Measurements from ENCODE around the gene HEG1.

HEG1 gene

GRCh38 chr3:125048282-125048681 lies 7.5 kb downstream of the HEG1 start:
- ATAC-seq, result no peak

GRCh38 chr3:125045965-125046364 lies 9.8 kb downstream of the HEG1 start:
- peak; percentile 94 for ATAC-seq
- TF ChIP-seq PPARA (CRISPR knock-in tag; IDR thresholded peaks at IDR 0.05; ENCODE audit: borderline replicate concordance) (no peak), ZC3H10 (CRISPR knock-in tag; IDR thresholded peaks at IDR 0.05) (no peak), CREB5 (CRISPR knock-in tag; IDR thresholded peaks at IDR 0.05; ENCODE audit: low read depth) (no peak), GLIS3 (CRISPR knock-in tag; IDR thresholded peaks at IDR 0.05) (no peak)

More at GRCh38 chr3:125048282-125048681, 7.5 kb downstream of the HEG1 start:
- TF ChIP-seq ZNF565 (CRISPR knock-in tag; conservative IDR thresholded peaks at IDR 0.05; ENCODE audit: low read depth) (no peak), ISL1 (CRISPR knock-in tag; IDR thresholded peaks at IDR 0.05) (no peak), CSRNP3 (CRISPR knock-in tag; IDR thresholded peaks at IDR 0.05) (no peak), ZFP3 (CRISPR knock-in tag; IDR thresholded peaks at IDR 0.05) (no peak), ESRRG (CRISPR knock-in tag; IDR thresholded peaks at IDR 0.05) (no peak), CREB5 (CRISPR knock-in tag; IDR thresholded peaks at IDR 0.05; ENCODE audit: low read depth) (no peak), GLIS3 (CRISPR knock-in tag; IDR thresholded peaks at IDR 0.05) (no peak), PPARA (CRISPR knock-in tag; IDR thresholded peaks at IDR 0.05; ENCODE audit: borderline replicate concordance) (no peak), BACH2 (CRISPR knock-in tag; IDR thresholded peaks at IDR 0.05; ENCODE audit: borderline replicate concordance) (no peak), ZNF8 (CRISPR knock-in tag; IDR thresholded peaks at IDR 0.05) (no peak), ZC3H10 (CRISPR knock-in tag; IDR thresholded peaks at IDR 0.05) (no peak), RARB (CRISPR knock-in tag; IDR thresholded peaks at IDR 0.05) (no peak), ZFP30 (CRISPR knock-in tag; IDR thresholded peaks at IDR 0.05) (no peak), ARNTL (CRISPR knock-in tag; IDR thresholded peaks at IDR 0.05; ENCODE audit: borderline replicate concordance, low read depth) (no peak), OSR1 (CRISPR knock-in tag; IDR thresholded peaks at IDR 0.05) (no peak), TSHZ2 (CRISPR knock-in tag; IDR thresholded peaks at IDR 0.05) (no peak), TCF4 (CRISPR knock-in tag; IDR thresholded peaks at IDR 0.05; ENCODE audit: borderline replicate concordance) (no peak), PATZ1 (CRISPR knock-in tag; IDR thresholded peaks at IDR 0.05; ENCODE audit: borderline replicate concordance) (no peak), POU6F1 (CRISPR knock-in tag; IDR thresholded peaks at IDR 0.05; ENCODE audit: borderline replicate concordance, low read depth) (no peak), TOX (CRISPR knock-in tag; IDR thresholded peaks at IDR 0.05; ENCODE audit: borderline replicate concordance) (no peak)

GRCh38 chr3:125045194-125045593 lies 10.6 kb downstream of the HEG1 start:
- no peak for ATAC-seq
- TF ChIP-seq RARB (CRISPR knock-in tag; IDR thresholded peaks at IDR 0.05) (no peak), ZNF565 (CRISPR knock-in tag; conservative IDR thresholded peaks at IDR 0.05; ENCODE audit: low read depth) (no peak), ISL1 (CRISPR knock-in tag; IDR thresholded peaks at IDR 0.05) (no peak)

Measured in SK-N-SH treated with all-trans-retinoic acid at 6 μM for 48 hours (cell line).